Heart left ventricle (tissue), 16 donors: Measurements from ENCODE around the gene KCNC4. TPM values are rescaled to one million over a fixed set of nuclear protein-coding genes. Genes with fewer than 3 reads are reported as not detected.
A peak's percentile ranks its signal among the peaks of the same experiment; 100 is the strongest.

Experiments used
- ATAC-seq, 4 donors: fragments of 200-7000 bp; cut with Tn5 transposase; one replicate each; pipeline ENCODE4 v1.9.1; 2020 to 2022; ENCODE audit warnings: moderate library complexity in 4 of 4, mild to moderate bottlenecking in 3 of 4, moderate number of reproducible peaks in 1 of 4
- DNase-seq, 5 donors: peaks; one replicate each; pipeline ENCODE4 v3.0.0-alpha.2; 2020
- H3K27ac ChIP-seq, 12 donors: fragments of 200-600 bp; sonication (generic) in 4 of 12; one replicate each; pipeline versions ENCODE4 v1.5.0 to v1.8.0; 2016 to 2022; ENCODE audit warnings: mild to moderate bottlenecking in 2 of 12
- H3K27me3 ChIP-seq, 9 donors: fragments of 200-600 bp; sonication (generic) in 2 of 9; one replicate each; pipeline versions ENCODE4 v1.5.1 to v1.8.0; 2016 to 2022; ENCODE audit warnings: mild to moderate bottlenecking in 3 of 9
- H3K36me3 ChIP-seq, 9 donors: fragments of 200-600 bp; sonication (generic) in 2 of 9; one replicate each; pipeline versions ENCODE4 v1.5.0 to v1.8.0; 2018 to 2022; ENCODE audit warnings: mild to moderate bottlenecking in 2 of 9
- H3K4me1 ChIP-seq, 12 donors: fragments of 200-600 bp; sonication (generic) in 4 of 12; one replicate each; pipeline versions ENCODE4 v1.5.0 to v1.8.0; 2016 to 2022; ENCODE audit warnings: mild to moderate bottlenecking in 3 of 12
- H3K4me3 ChIP-seq, 12 donors: fragments of 200-600 bp; sonication (generic) in 4 of 12; one replicate each; pipeline versions ENCODE4 v1.5.0 to v1.8.0; 2017 to 2022; ENCODE audit warnings: mild to moderate bottlenecking in 9 of 12, moderate library complexity in 4 of 12
- H3K9me3 ChIP-seq, 12 donors: fragments of 200-600 bp; sonication (generic) in 4 of 12; one replicate each; pipeline versions ENCODE4 v1.5.0 to v1.8.0; 2016 to 2022; ENCODE audit warnings: mild to moderate bottlenecking in 1 of 12
- CTCF ChIP-seq, 12 donors: fragments of 200-600 bp; sonication (generic) in 4 of 12; IDR thresholded peaks; one replicate each; pipeline versions ENCODE4 v1.5.0 to v1.8.0; 2018 to 2022; ENCODE audit warnings: antibody characterized with exemption in 12 of 12, mild to moderate bottlenecking in 5 of 12
- POLR2A ChIP-seq, 2 donors: fragments of 450-650 bp; IDR thresholded peaks; one replicate each; pipeline ENCODE4 v1.6.1; 2017; ENCODE audit warnings: antibody characterized with exemption in 2 of 2, mild to moderate bottlenecking in 2 of 2, moderate library complexity in 2 of 2
- WGBS, 4 donors: extraction: QIAGEN DNeasy Blood & Tissue Kit in 2 of 4; methylation state at CpG; one replicate each; pipeline versions ENCODE4 v1.1.5 to v1.1.7; 2013 to 2018; 5-methylcytosine and 5-hydroxymethylcytosine counted together
- intact Hi-C, 10 donors: fragments of 100-400 bp; cut with DNase I; formaldehyde crosslinking; loops; one replicate each; pipeline versions ENCODE4 v1.11.1 to v1.14.2; 2022
- polyA plus RNA-seq, 2 donors: library from polyadenylated mRNA; stranded (reverse); fragments of 200-250 nt; gene quantifications; one replicate each; pipeline ENCODE4 v1.2.3, GENCODE V29; 2013
- total RNA-seq, 9 donors: library from RNA; depleted of rRNA in 2 of 9; stranded (reverse); fragments of >200 nt in 2 of 9; fragmentation: NEBNext Ultra II Directional in 3 of 9; extraction: Animal tissue kit (Norgen Biotek cat#: 25700) in 3 of 9; gene quantifications; one replicate each; pipeline versions ENCODE4 v1.1.0 to v1.2.4, GENCODE V29; 2016 to 2023
- donor health status: ischemic (EF 13 %, LVEDD 7.1; RV severe dilation, severe dysfunction).
- donor health status: healthy with polysubstance abuse.
- donor health status: DM: no; HTN: yes; CAD: no.
- donor health status: DM: no; HTN: no; CAD: no.
- donor health status: ischemic (EF 25% LVEDD 6.9; RV normal size, moderate dysfunction).
- donor health status: ischemic (EF 25% LVEDD 5.7; RV mildly dilated, moderate dysfunction).
- donor health status: healthy.
- donor health status: DM: yes; HTN: yes; CAD: no.
- donor health status: ischemic (EF 35%, LVEDD 5.7; RV mildly dilated, moderate dysfunction).
- donor health status: nonischemic (EF 11% LVEDD 7.7; RV severe dilation, severe dysfunction).
- donor health status: DM: yes; HTN: yes; CAD: no.
- donor health status: PGD.
- donor health status: ischemic (EF 29% LVEDD 5.4; RV normal size, mild dysfunction).
- donor health status: nonischemic (EF 23%, LVEDD 6.1; RV moderate dilation, normal function).

Gene KCNC4
- total and polyA plus RNA-seq, 11 donors, result 2.4 to 15.2 (median 6.1) TPM

- ATAC-seq (no peak), DNase-seq (no peak)
- peak in 1 of 12 donors; percentile 4 for TF ChIP-seq CTCF (IDR thresholded peaks at IDR 0.05)
- TF ChIP-seq POLR2A (IDR thresholded peaks at IDR 0.05), result no peak
- peak overlapping the region in 6 of 12 donors; percentile 9 to 93 (median 81) for H3K27ac ChIP-seq
- H3K36me3 ChIP-seq, result no peaks in the 10 kb centered on the region
- WGBS, 4 donors, result 6 to 12% (median 8%) methylated on average over 28 to 81 of the region's 81 CpGs
- intact Hi-C loops, result loop anchor here in 5 of 10 donors (2.0 to 10.0 kb wide), 3 partner anchors 51 to 196 kb away; partner anchors contain the start of gene LAMTOR5 (in 4 of the 5)
- peak overlapping the region; percentile 60 to 90 (median 82) for H3K4me3 ChIP-seq
- no peaks in the 10 kb centered on the region for H3K9me3 ChIP-seq
- peaks cover 0 to 13% (median 0%) of the 10 kb centered on the region in 9 donors for H3K27me3 ChIP-seq
- peaks cover 0 to 59% (median 25%) of the 10 kb centered on the region in 12 donors for H3K4me1 ChIP-seq
Measured at GRCh38 chr1:110211496-110212168, 1.5 kb downstream of the KCNC4 start.

GRCh38 chr1:110212169-110213142 is 2.3 kb downstream of the KCNC4 start:
- intact Hi-C loops, result loop anchor here in 5 of 10 donors (5.0 to 10.0 kb wide), 2 partner anchors 52 to 195 kb away; partner anchors contain the start of gene LAMTOR5 (in 4 of the 5)
- 36 to 50% (median 43%) methylated on average over 17 to 20 of the region's 20 CpGs for WGBS, 4 donors
- Histone ChIP-seq H3K4me1 (peaks cover 0 to 59% (median 25%) of the 10 kb centered on the region in 12 donors), H3K27me3 (peaks cover 0 to 13% (median 0%) of the 10 kb centered on the region in 9 donors), H3K36me3 (no peaks in the 10 kb centered on the region), H3K4me3 (peak overlapping the region in 11 of 12 donors; percentile 60 to 90 (median 81)), H3K9me3 (no peaks in the 10 kb centered on the region), H3K27ac (peak overlapping the region in 3 of 12 donors; percentile 9 to 93 (median 86))
- DNase-seq, result peak in 1 of 5 donors; percentile 20
- ATAC-seq, result no peak
- TF ChIP-seq CTCF (IDR thresholded peaks at IDR 0.05) (peak in 2 of 12 donors; percentile 4 to 9), POLR2A (IDR thresholded peaks at IDR 0.05) (no peak)

GRCh38 chr1:110213143-110213540 is 3.0 kb downstream of the KCNC4 start:
- Histone ChIP-seq H3K27ac (no peak overlapping the region), H3K36me3 (no peaks in the 10 kb centered on the region), H3K9me3 (no peaks in the 10 kb centered on the region), H3K4me3 (peak overlapping the region in 3 of 12 donors; percentile 15 to 89 (median 86)), H3K4me1 (peaks cover 0 to 59% (median 24%) of the 10 kb centered on the region in 12 donors), H3K27me3 (peaks cover 0 to 13% (median 0%) of the 10 kb centered on the region in 9 donors)
- TF ChIP-seq POLR2A (IDR thresholded peaks at IDR 0.05) (no peak), CTCF (IDR thresholded peaks at IDR 0.05) (no peak)
- no peak for DNase-seq
- WGBS, 4 donors, result 57 to 74% (median 71%) methylated on average over 2 of the region's 2 CpGs
- ATAC-seq, result no peak
- intact Hi-C loops, result loop anchor here in 5 of 10 donors (5.0 to 10.0 kb wide), 2 partner anchors 52 to 194 kb away; partner anchors contain the start of gene LAMTOR5 (in 4 of the 5)
